Fibroblast of skin of abdomen (primary cell): ENCODE results near the gene B3GNT2. TPM values are rescaled to one million over a fixed set of nuclear protein-coding genes. Genes with fewer than 3 reads are reported as not detected.
"Not testable (repeated sequence)": the region's sequence is repeated elsewhere in the genome, so short reads cannot be mapped to it uniquely, and the experiment has no call there.

Source experiments
- DNase-seq: peaks from one replicate; pipeline ENCODE4 v3.0.0-alpha.2; 2013
- polyA plus RNA-seq, 2 experiments: library from polyadenylated mRNA; unstranded; fragments of 120-200 nt; gene quantifications; one replicate each; pipeline ENCODE4 v1.2.1, GENCODE V29; 2013; ENCODE audit not compliant: insufficient read length in 2 of 2

B3GNT2 gene, protein sequence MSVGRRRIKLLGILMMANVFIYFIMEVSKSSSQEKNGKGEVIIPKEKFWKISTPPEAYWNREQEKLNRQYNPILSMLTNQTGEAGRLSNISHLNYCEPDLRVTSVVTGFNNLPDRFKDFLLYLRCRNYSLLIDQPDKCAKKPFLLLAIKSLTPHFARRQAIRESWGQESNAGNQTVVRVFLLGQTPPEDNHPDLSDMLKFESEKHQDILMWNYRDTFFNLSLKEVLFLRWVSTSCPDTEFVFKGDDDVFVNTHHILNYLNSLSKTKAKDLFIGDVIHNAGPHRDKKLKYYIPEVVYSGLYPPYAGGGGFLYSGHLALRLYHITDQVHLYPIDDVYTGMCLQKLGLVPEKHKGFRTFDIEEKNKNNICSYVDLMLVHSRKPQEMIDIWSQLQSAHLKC
- 5.8 TPM for polyA plus RNA-seq (2013, experiment 1 of 2; ENCODE audit: insufficient read length)
- 6.1 TPM for polyA plus RNA-seq (2013, experiment 2 of 2; ENCODE audit: insufficient read length)

DNA sequence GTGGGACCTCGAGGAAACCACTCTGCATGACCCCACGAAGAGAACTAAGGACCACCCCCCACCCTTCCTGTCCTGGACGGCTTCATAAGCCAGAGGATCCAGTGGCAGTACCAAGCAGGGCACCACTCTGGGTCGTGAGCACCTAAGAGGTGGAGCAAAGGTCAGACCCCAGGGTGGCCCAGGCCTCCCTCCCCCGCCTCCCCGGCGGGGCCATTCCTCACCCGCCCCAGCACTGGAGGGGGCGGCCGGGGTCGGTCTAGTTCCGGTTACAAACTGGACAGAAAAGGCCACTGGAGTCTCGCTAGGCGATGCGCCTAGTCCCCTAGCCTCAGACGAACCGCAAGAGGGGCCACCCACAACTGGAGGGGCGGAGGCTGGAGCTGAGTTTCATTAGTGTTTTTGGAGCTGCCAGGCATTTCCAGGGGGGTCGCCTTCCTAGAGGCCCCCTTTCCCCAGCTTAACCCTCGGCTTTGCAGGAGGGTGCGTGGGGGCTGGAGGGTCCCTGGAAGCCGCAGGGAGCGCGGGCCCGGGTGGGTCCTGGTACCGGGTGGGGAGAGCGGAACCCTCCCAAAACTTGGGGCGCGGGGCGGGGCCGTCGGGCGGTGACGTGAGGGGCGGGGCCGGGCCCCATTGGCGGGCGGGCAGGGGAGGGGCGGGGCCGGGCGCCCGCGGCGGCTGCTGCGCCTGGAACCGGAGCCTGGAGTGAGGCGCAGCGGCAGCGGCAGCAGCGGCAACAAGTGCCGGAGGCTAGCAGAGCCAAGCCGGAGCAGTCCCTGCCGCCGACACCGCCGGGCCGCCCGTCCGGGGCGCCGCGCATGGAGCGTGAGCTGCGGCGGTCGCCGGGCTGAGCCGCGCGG lies at the start of gene B3GNT2:
Gene B3GNT2, plus strand, starts transcription at position 695 of the 857 bp plus-strand sequence. CDS start 26,106 bp downstream, outside the sequence.
- DNase-seq, result peak; percentile 75

DNA sequence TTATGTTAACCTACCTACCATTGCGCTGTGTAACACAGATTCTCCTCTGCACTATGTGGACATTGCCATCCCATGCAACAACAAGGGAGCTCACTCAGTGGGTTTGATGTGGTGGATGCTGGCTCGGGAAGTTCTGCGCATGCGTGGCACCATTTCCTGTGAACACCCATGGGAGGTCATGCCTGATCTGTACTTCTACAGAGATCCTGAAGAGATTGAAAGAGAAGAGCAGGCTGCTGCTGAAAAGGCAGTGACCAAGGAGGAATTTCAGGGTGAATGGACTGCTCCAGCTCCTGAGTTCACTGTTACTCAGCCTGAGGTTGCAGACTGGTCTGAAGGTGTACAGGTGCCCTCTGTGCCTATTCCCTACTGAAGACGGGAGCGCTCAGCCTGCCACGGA lies 49.1 kb upstream of the B3GNT2 start:
- not testable (repeated sequence) for DNase-seq

DNA sequence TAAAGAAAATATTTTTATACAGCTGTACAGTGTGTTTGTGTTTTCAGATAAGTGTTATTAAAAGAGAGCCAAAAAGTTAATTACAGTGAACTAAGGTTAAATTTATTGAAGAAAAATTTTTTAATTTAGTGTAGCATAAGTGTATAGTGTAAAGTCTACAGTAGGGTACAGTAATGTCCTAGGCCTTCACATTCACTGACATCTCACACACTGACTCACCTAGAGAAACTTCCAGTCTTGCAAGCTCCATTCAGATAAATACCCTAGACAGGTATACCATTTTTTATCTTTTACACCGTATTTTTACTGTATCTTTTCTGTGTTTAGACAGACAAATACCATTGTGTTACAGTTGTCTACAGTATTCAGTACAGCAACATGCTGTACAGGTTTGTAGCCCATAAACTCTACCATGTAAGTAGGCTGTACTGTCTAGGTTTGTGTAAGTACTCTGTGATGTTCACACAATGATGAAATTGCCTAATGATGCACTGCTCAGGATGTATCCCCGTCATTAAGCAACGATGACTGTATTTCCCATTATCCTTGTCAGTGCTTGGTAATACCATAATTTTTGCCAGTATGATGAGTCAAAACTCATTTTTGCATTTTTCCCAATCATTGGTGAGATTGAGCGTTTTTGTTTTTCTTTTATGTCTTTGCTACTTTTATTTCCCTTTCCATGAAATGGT lies 48.2 kb upstream of the B3GNT2 start:
- DNase-seq, result peak; percentile 84

DNA sequence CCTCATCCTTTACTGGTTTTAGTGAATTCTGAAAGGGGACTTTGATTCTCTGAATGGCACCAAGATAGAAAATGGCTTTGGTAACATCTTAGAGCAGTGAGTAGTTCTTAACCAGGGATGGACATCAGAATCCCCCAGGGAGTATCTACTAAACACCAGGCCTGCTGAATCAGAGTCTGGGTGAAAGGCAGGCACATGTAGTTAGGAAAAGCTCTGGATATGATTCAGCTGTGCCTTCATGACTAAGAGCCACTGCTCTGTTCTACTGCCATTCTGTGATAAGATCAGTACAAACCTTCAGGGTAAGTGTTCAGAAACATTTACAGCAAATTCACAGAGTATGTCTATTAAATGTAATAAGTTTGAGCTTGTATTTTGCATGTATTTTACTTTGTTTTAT lies 46.2 kb upstream of the B3GNT2 start:
- DNase-seq, result peak; percentile 94

DNA sequence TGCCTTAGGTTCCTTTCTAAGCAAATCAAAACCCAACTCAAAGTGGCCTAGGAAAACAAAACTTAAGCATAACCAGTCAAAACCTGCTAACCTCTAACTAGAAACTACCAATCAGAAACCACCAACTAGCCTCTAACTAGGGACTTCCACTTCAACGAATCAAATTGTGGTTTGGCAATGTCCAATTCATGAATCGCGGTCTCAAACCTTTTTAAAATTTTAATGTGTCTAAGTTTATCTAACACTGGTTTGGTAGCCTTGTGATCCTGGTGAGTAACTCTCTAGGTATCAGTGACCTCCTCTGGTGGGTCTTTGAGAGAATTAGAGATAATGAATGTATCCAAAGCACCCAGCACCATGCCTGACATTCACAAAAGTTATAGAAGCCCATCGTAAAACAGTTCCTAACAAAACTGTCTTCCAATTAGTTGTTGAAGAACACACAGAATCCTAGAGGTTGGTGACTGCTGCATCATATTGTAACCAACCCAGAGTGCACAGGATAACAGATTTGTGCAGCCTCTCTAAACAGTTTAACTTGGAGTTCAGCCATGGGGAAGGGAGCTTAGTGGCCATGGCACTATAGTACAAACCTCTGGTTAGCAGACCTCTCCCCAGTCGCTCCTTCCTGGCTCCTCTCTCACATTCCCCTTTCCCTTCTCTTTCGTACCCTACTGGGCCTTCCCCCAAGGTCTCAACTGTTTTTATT lies 45.2 kb upstream of the B3GNT2 start:
- peak; percentile 36 for DNase-seq

DNA sequence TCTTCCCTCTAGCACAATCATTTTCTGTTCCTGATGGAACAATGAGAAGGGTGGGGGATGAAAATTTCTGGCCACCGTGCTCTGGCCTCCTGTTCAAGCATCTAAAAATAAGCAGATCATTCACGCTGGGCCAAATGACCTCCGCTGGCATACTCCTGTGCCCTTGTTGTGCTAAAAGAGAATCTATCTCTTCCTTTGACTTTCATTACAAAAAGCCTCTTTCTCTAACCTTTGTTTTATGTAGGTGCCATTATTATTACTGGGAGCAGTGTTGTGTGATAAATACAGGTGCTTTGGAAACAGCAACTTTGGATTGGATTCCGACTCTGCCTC lies 44.6 kb upstream of the B3GNT2 start:
- no peak for DNase-seq

DNA sequence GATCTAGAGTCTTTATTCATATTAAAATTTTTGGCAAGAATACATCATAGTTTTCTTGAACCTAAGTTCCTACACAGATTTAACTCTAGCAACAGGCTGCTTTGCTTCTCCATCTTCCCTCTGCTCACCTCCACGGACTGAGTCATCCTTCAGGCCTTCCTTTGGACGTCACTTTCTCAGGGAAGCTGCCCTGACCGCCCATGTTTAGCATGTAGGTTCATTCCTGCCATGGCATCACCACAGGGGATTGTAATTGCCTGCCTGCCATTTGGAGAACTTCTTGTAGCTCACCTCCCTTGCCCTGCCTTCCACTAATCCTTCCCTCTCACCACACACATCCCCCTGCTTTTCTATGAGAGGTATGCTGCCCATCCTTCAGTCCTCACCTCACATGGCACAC lies 43.9 kb upstream of the B3GNT2 start:
- peak; percentile 43 for DNase-seq

DNA sequence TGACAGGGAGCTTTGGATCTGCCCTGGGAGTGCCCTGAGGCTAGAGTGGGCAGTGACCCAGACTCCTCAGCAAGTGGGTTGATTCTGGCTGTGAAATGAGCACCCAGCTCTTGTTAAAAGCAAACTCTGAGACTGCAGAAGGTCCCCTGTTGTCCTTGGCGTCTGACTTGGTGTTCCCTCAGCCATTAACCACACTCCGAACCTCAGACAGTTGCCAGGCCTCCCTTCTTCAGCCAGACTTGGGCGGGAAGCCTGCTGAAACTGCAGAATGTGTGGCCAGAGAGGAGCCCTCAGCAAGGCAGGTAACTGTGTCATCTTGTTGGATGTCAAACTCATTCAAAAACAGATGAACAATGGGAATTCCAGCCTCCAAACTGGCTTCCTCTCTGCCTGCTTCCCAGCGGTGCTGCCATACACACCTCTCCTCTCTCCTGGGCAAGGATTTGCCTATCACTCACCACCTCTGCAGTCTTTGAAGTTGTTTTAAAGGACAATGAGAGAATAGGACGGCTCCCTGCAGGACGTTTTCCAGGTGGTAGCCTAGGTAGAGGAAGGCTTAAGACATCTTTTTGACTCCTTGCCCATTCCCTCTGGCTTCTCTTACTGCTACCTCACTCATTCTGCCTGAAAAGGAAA lies 38.9 kb upstream of the B3GNT2 start:
- DNase-seq, result no peak

DNA sequence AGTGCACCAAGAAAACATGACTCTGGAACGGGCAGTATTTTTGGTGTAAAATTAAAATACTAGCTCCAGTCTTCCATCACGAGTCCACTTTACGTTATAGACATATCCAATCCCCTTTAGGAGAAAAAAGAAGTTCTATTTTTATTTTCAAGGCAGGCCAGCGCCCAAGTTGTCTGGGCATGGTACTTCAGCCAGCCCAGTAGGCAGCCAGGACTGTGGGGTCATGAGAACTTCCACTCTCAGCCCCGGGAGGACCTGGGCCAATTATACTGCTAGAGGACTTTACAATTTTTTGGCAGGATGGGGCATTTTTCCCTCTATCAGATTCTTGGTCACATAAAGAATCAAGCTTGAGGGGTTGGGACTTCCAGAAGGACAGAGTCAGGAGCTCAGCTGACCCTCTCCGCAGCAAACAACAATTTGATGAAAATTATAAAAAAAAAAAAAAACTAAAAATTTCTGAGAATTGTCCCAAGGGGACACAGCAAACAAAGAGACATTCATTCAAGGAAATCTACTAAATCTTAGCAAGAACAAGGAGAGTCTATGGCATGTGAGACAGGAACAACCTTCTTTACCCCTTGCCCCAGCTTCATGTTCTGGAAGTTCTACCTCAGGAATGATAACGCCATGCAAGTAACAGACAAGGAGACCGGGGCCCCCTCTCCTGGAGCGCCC lies 37.3 kb upstream of the B3GNT2 start:
- DNase-seq, result no peak

DNA sequence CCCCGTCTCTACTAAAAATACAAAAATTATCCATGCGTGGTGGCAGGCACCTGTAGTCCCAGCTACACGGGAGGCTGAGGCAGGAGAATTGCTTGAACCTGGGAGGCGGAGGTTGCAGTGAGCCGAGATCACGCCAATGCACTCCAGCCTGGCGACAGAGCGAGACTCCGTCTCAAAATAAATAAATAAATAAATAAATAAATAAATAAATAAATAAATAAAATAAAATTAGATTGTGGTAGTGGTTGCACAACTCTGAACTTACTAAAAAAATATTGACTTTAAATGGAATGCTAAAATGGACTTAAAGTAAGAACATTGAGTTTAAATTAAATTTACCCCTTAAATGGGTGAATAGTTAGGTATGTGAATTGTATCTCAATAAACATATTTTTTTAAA lies 35.2 kb upstream of the B3GNT2 start:
- DNase-seq, result not testable (repeated sequence)

DNA sequence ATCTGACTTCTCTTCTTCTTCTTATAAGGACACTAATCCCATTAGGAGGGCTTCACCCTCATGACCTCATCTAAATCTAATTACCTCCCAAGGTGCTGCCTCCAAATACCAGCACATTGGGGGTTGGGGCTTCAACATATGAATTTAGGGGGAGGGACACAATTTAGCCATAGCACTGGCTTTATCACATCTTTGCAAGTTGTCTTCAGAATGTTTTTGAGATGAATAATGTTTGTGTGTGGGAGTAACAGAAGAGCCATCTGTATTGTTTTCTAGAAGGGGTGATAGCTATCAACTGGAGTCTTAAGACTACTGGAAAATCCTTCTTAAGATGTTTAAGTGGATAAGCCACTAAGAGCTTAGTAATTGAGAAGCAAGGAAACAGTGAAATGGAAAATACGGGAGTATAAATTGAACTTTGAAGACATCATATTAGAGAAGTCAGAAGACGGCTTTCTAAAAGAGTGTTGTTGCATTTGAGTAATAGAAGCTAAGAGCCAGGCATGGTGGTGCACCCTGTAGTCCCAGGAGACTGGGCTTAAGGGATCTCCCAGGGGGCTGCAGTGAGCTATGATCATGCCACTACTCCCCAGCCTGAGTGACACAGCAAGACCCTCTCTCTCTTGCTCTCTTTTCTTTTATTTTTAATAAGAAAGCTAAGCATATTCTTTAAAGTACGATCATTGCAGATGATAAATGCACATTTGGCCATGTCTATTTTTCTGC lies 32.6 kb upstream of the B3GNT2 start:
- no peak for DNase-seq

DNA sequence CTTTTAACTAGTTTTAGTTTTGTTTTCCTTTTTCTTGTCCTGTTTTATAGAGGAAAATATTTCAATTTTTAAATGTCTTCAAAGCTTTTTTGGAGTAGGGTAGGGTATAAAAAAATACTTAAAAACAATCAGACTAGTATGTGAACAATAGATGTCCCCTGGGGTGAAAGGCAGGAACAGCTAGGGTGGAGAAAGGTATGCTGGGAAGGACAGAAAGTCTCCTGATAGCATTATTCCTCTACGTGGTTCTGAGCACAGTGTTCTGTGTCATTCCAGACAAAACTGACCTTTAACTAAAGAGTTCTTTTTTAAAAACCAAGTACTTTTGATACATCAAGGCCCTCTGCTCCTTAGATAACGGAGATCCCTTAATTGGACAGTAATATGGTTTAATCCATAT lies 32.1 kb upstream of the B3GNT2 start:
- no peak for DNase-seq

DNA sequence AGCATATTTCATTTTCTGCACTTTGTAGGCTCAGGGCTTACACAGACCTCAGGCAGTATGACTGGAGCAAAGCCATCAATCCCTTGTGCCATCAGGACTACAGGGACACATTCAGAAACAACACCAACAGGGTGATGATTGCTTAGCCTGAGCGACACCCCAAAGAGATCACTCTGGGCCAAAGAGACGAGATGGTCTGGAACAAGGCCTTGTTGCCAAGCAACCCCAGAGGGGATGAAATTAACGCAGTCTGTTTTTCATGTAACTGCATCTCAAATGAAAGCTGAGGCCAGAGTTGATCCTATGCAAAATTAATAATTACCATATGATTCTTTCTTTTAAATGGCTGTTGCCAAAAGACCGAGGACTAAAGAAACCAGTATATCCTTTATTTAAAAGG lies 20.2 kb upstream of the B3GNT2 start:
- no peak for DNase-seq

DNA sequence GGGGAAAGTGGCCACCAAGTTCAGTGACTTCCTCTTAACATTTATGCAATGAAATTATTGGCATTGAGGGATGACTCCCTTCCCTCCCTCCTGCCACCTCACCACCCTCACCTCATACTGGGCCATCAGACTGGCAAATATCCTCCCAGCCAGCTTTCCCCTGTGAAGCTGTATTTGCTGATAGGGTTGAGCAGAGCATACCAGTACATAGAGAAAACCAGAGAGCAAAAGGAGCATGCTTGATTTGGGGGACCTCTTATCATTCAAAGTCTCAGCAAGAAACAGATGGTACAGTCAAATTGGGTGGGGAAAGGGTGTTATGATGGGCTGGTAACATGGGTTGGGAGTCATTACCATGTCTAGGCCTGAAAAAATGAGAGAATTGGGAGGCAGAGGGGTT lies 19.1 kb upstream of the B3GNT2 start:
- no peak for DNase-seq

DNA sequence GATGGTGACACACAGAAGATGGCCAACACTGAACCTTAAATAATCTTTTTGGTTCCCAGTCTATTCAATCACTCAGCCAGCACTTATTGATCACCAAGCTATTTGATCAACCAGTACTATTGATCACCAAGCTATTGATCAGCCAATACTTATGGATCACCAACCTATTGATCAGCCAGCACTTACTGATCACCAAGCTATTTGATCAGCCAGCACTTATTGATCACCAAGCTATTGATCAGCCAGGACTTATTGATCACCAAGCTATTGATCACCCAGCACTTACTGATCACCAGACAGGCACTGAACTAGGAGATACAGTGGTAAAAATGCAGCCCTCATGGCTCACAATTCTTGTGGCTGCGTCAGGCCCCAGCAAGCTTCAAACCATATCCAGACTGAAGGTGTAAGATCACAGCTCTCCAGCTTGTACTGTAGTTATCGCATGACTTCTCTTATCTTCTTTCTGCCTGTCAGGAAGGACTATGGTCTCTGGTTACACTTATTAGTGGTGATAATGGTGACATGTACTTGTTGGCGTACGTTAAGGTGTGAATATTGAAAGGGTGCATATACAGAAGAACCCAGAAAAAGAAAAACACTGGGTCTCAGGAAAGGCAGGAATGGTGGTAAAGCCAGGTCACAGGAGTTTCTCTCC lies 18.4 kb upstream of the B3GNT2 start:
- DNase-seq, result no peak

DNA sequence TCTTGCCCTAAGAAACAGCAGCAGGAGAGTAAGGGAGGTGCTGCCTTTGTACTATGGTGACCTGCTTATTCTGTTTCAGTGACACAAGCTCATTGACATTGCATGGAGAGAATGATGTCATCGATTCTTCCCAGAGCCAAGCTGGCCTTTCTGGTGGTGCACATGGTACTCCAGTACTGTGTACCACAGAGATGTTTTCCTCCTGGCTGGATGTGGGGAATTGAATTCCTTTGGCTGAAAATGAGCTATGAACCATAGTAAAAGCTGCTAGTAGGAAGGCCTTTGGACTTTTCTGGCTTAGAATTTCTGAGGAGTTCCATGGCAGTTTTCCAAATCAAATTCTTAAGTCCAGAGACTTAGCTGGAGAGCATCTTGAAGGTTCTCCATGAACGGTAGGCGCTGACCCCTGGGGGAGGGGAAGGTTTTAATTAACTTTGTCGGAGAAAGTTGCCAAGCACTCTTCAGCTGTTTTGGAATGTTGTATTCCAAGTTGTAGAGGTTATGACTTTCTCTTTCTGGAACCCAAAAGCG lies 17.1 kb upstream of the B3GNT2 start:
- DNase-seq, result no peak

DNA sequence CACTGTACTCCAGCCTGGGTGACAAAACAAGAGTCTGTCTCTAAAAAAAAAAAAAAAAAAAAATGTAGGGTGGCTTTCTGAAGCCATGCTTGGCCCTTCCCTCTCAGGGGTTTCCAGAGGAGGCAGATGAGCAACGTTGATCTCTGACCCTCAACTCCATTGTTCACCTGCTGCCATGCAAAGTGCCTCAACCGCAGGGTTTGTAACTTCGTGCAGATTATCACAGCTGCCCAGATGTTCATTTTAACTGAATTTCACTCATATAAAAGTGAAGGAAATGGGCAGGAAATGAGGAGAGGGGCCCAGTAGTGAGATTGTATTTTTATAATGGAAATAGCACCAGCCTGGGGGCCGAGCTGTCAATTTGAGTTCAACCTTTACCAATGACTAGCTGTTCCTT lies 14.9 kb upstream of the B3GNT2 start:
- DNase-seq, result no peak

DNA sequence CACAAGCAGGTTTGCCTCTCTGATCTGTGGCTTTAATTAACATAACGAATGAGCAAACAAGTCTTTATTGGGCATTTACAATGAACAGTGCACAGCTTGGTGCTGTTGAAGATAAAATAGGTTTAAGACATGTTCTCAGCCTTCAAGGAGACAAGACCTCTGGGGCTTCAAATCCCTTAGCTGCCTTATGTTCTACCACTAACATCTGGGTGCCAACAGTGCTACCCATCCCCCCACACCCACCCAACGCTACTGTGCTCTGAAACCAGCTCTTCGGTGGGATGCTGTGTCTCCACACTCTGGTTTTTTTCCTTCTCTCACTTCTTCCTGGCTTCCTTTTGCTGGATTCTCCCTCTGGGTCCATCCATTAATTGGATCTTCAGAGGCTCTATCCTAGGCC lies 14.1 kb upstream of the B3GNT2 start:
- no peak for DNase-seq

DNA sequence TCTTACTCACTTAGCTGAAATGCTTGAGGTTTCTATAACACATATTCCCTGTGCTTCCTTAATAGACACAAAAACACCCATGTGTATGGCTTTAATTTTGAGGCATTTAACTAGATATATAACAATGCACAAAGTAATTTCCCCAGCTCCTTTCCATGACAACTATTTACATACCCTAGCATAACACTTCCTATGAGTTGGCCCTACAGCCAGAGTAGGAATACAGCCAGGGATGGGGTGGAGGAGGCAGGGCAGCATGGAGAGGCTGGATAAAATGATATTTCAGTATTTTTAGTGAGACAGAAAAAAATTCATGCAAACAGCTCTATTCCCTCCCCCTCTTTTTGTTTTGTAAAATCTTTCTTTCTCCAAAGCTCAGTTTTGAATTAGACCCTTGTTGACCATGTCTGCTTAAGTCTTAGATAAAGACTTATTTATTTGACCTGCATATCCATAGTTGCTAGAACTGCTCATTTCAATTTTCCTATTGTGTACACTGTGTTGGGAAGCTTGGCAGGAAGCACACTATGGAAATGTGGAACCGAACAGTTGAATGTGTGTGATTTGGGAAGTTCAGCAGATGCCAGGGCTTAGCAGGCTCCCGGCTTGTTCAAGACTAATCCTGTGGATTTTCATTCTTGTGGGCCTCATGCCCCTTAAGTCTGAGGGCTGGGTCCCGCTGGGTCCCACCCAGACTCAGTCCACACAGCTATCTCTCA lies 11.2 kb upstream of the B3GNT2 start:
- peak; percentile 9 for DNase-seq
